Adrenal gland (tissue), 12 donors: Measurements from ENCODE around the gene ADAMTS9. TPM values are rescaled to one million over a fixed set of nuclear protein-coding genes. Genes with fewer than 3 reads are reported as not detected.

ENCODE experiments used
- DNase-seq, 7 donors: peaks; one replicate each; pipeline ENCODE4 v3.0.0-alpha.2; 2019 to 2020
- H3K27ac ChIP-seq, 5 donors: fragments of 200-600 bp; sonication (generic) in 4 of 5; 1 replicate in 3 of 5; 2 replicates in 2 of 5; pipeline versions ENCODE4 v1.5.1 to v1.8.0; 2016 to 2020; ENCODE audit warnings: mild to moderate bottlenecking in 1 of 5
- H3K27me3 ChIP-seq: fragments of 200-600 bp; 2 replicates; pipeline ENCODE4 v1.8.0; 2021
- H3K36me3 ChIP-seq, 2 donors: fragments of 200-600 bp; replicated peaks in 1 of 2; 1 replicate in 1 of 2; 2 replicates in 1 of 2; pipeline versions ENCODE4 v1.5.1 to v1.8.0; 2018 to 2022
- H3K4me1 ChIP-seq, 2 donors: fragments of 200-600 bp; replicated peaks in 1 of 2; 1 replicate in 1 of 2; 2 replicates in 1 of 2; pipeline versions ENCODE4 v1.5.1 to v1.8.0; 2018 to 2021
- H3K4me3 ChIP-seq, 4 donors: fragments of 200-600 bp; sonication (generic) in 3 of 4; one replicate each; pipeline ENCODE4 v1.5.1; 2016 to 2018
- H3K9me3 ChIP-seq, 3 donors: fragments of 200-600 bp; sonication (generic) in 1 of 3; replicated peaks in 1 of 3; 1 replicate in 2 of 3; 2 replicates in 1 of 3; pipeline versions ENCODE4 v1.5.1 to v1.8.0; 2016 to 2021
- CTCF ChIP-seq, 6 experiments: fragments of 450-650 bp in 4 of 6; fragments of 200-600 bp in 2 of 6; sonication (generic) in 1 of 6; IDR thresholded peaks; 1 replicate in 5 of 6; 2 replicates in 1 of 6; pipeline versions ENCODE4 v1.5.1 to v1.8.0; 2016 to 2021; ENCODE audit warnings: antibody characterized with exemption in 6 of 6, mild to moderate bottlenecking in 2 of 6, moderate library complexity in 1 of 6
- POLR2A ChIP-seq, 2 donors: fragments of 450-650 bp; IDR thresholded peaks; one replicate each; pipeline ENCODE4 v1.6.1; 2017; ENCODE audit warnings: antibody characterized with exemption in 2 of 2, mild to moderate bottlenecking in 2 of 2, moderate library complexity in 1 of 2
- WGBS, 4 donors: extraction: QIAGEN DNeasy Blood & Tissue Kit in 2 of 4; methylation state at CpG; one replicate each; pipeline versions ENCODE4 v1.1.5 to v1.1.7; 2013 to 2017; 5-methylcytosine and 5-hydroxymethylcytosine counted together
- intact Hi-C, 2 donors: fragments of 100-400 bp; cut with DNase I; formaldehyde crosslinking; loops; one replicate each; pipeline versions ENCODE4 v1.14.1 to v1.15.0; 2022 to 2023
- polyA plus RNA-seq, 3 donors: library from polyadenylated mRNA; stranded (reverse); fragments of 200-250 nt in 2 of 3; fragments of 350-450 nt in 1 of 3; fragmentation: Illumina TruSeq in 1 of 3; extraction: RNeasy Lipid Tissue Mini Kit (QIAGEN cat#74804) in 1 of 3; gene quantifications; one replicate each; pipeline ENCODE4 v1.2.3, GENCODE V29; 2013 to 2014
- total RNA-seq, 9 donors: library from RNA; depleted of rRNA in 4 of 9; stranded (reverse); fragments of >200 nt in 4 of 9; fragments of 120-200 nt in 1 of 9; fragmentation: NEBNext Ultra II Directional in 1 of 9; extraction: Animal tissue kit (Norgen Biotek cat#: 25700) in 1 of 9; gene quantifications; one replicate each; pipeline versions ENCODE4 v1.1.0 to v1.2.4, GENCODE V29; 2013 to 2023
- donor health status: healthy with polysubstance abuse.
- donor health status: Bipolar disorder and iron deficiency.
- donor health status: DM: yes; HTN: yes; CAD: no.
- donor health status: DM: no; HTN: no; CAD: no.
- donor health status: DM: no; HTN: no; CAD: no.
- donor health status: DM: yes; HTN: yes; CAD: no.

Gene ADAMTS9
- total and polyA plus RNA-seq, 12 donors: 5.1 to 51.2 (median 22.0) TPM

GRCh38 chr3:64728994-64729393 is 41.2 kb upstream of the ADAMTS9 start:
- Histone ChIP-seq H3K27me3 (no peaks in the 10 kb centered on the region), H3K4me3 (no peak overlapping the region), H3K4me1 (peaks cover 0 to 11% of the 10 kb centered on the region in 2 donors), H3K36me3 (no peaks in the 10 kb centered on the region), H3K9me3 (no peaks in the 10 kb centered on the region), H3K27ac (no peak overlapping the region)
- TF ChIP-seq CTCF (IDR thresholded peaks at IDR 0.05): no peak
- TF ChIP-seq POLR2A (IDR thresholded peaks at IDR 0.05): no peak
- intact Hi-C loops: no loop called here
- no peak for DNase-seq
- 81 to 91% (median 86%) methylated on average over 5 to 8 of the region's 8 CpGs for WGBS, 4 donors

GRCh38 chr3:64728428-64728827 is 40.6 kb upstream of the ADAMTS9 start:
- peaks cover 0 to 11% of the 10 kb centered on the region in 2 donors for H3K4me1 ChIP-seq
- 46 to 82% (median 67%) methylated on average over 4 of the region's 4 CpGs for WGBS, 4 donors
- H3K27ac ChIP-seq: no peak overlapping the region
- no peak for TF ChIP-seq POLR2A (IDR thresholded peaks at IDR 0.05)
- no peak for TF ChIP-seq CTCF (IDR thresholded peaks at IDR 0.05)
- intact Hi-C loops: no loop called here
- DNase-seq: no peak
- no peaks in the 10 kb centered on the region for H3K9me3 ChIP-seq
- no peaks in the 10 kb centered on the region for H3K27me3 ChIP-seq
- no peaks in the 10 kb centered on the region for H3K36me3 ChIP-seq
- no peak overlapping the region for H3K4me3 ChIP-seq

- DNase-seq: no peak
- WGBS, 4 donors: 82 to 89% (median 83%) methylated on average over 3 of the region's 3 CpGs
- intact Hi-C loops: no loop called here
- H3K4me1 ChIP-seq: peaks cover 0 to 11% of the 10 kb centered on the region in 2 donors
- H3K27me3 ChIP-seq: no peaks in the 10 kb centered on the region
- H3K36me3 ChIP-seq: no peaks in the 10 kb centered on the region
- no peaks in the 10 kb centered on the region for H3K9me3 ChIP-seq
- TF ChIP-seq POLR2A (IDR thresholded peaks at IDR 0.05) (no peak), CTCF (IDR thresholded peaks at IDR 0.05) (no peak)
- no peak overlapping the region for H3K27ac ChIP-seq
- no peak overlapping the region for H3K4me3 ChIP-seq
These were observed 38.8 kb upstream of the ADAMTS9 start for GRCh38 chr3:64726414-64727090.

DNA sequence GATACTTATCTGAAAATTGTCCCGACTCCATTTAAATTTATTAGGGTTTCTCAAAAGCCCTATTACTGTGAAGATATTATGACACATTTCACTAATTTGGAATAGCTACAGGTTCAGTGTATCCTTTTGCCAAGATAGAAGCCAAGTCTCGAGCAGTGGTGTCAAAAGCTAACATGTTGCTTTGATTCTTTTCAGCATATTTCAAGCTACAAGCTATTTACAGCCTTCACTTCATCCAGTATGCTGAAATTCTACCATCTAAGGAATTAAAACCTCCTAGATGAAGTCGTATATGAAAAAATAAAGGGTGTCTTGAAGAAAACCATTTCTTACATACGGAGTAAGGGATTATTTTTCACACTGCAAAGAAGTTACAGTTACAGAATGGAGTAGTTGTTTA is 31.2 kb upstream of the ADAMTS9 start:
- H3K27ac ChIP-seq: no peak overlapping the region
- 76 to 89% (median 86%) methylated on average over 4 of the region's 4 CpGs for WGBS, 4 donors
- no peak for TF ChIP-seq POLR2A (IDR thresholded peaks at IDR 0.05)

More for the DNA sequence above, 31.2 kb upstream of the ADAMTS9 start:
- no peaks in the 10 kb centered on the region for H3K36me3 ChIP-seq
- intact Hi-C loops: no loop called here
- no peaks in the 10 kb centered on the region for H3K9me3 ChIP-seq
- H3K4me1 ChIP-seq: no peaks in the 10 kb centered on the region
- DNase-seq: no peak
- no peak overlapping the region for H3K4me3 ChIP-seq
- no peaks in the 10 kb centered on the region for H3K27me3 ChIP-seq
